GM12891 (cell line): ENCODE results near the gene SLC5A12.

Source experiments
- DNase-seq: peaks from one replicate; pipeline ENCODE4 v3.0.0; 2011; ENCODE audit warnings: low spot score; ENCODE audit not compliant: insufficient read length
- FAIRE-seq: peaks from 2 replicates; lab custom pipeline; 2011; peaks lifted over from hg19 to GRCh38; lab: Jason Lieb, UNC
- PAX5 ChIP-seq: IDR thresholded peaks from 2 replicates; pipeline ENCODE4 v1.6.1; 2011; ENCODE audit warnings: low read length, moderate library complexity, mild to moderate bottlenecking; ENCODE audit not compliant: insufficient read depth, severe bottlenecking
- POLR2A ChIP-seq: IDR thresholded peaks from 2 replicates; pipeline ENCODE4 v1.6.1; 2011; ENCODE audit warnings: low read depth, low read length, control low read depth
- POLR2AphosphoS5 ChIP-seq: IDR thresholded peaks from 2 replicates; pipeline ENCODE4 v1.6.1; 2011; ENCODE audit warnings: low read depth, low read length, control low read depth
- POU2F2 ChIP-seq: IDR thresholded peaks from 2 replicates; pipeline ENCODE4 v1.6.1; 2011; ENCODE audit warnings: low read depth, mild to moderate bottlenecking, control low read depth, low read length, moderate library complexity
- SPI1 ChIP-seq: IDR thresholded peaks from 2 replicates; pipeline ENCODE4 v1.6.1; 2011; ENCODE audit warnings: low read depth, low read length, control low read depth
- TAF1 ChIP-seq: IDR thresholded peaks from 2 replicates; pipeline ENCODE4 v1.6.1; 2011; ENCODE audit warnings: low read depth, low read length, control low read depth

SLC5A12 gene

GRCh38 chr11:26623076-26623659, 98.7 kb downstream of the SLC5A12 start:
- FAIRE-seq, result no peak

GRCh38 chr11:26622181-26622580, 99.7 kb downstream of the SLC5A12 start:
- DNase-seq, result no peak
- FAIRE-seq, result no peak
- TF ChIP-seq POLR2A, result no peak
- no peak for TF ChIP-seq TAF1
- no peak for TF ChIP-seq PAX5
- no peak for TF ChIP-seq POLR2AphosphoS5

More at GRCh38 chr11:26623076-26623659, 98.7 kb downstream of the SLC5A12 start:
- TF ChIP-seq TAF1 (no peak), PAX5 (no peak), POLR2AphosphoS5 (no peak), POLR2A (no peak), SPI1 (no peak), POU2F2 (no peak)
- no peak for DNase-seq

GRCh38 chr11:26621132-26621531, 100.7 kb downstream of the SLC5A12 start:
- TF ChIP-seq TAF1, result no peak
- no peak for TF ChIP-seq PAX5
- no peak for FAIRE-seq
- DNase-seq, result no peak

GRCh38 chr11:26620282-26621045, 101.4 kb downstream of the SLC5A12 start:
- no peak for DNase-seq
- TF ChIP-seq PAX5, result no peak
- TF ChIP-seq POLR2AphosphoS5, result no peak
- no peak for TF ChIP-seq POLR2A
- FAIRE-seq, result no peak

- TF ChIP-seq POLR2AphosphoS5 (no peak), TAF1 (no peak), SPI1 (no peak), POLR2A (no peak), POU2F2 (no peak)
- no peak for FAIRE-seq
- no peak for DNase-seq
These were observed 103.4 kb downstream of the SLC5A12 start for GRCh38 chr11:26618441-26618840.
